ENCODE results near the gene SHANK1.

The SHANK1 gene

DNA sequence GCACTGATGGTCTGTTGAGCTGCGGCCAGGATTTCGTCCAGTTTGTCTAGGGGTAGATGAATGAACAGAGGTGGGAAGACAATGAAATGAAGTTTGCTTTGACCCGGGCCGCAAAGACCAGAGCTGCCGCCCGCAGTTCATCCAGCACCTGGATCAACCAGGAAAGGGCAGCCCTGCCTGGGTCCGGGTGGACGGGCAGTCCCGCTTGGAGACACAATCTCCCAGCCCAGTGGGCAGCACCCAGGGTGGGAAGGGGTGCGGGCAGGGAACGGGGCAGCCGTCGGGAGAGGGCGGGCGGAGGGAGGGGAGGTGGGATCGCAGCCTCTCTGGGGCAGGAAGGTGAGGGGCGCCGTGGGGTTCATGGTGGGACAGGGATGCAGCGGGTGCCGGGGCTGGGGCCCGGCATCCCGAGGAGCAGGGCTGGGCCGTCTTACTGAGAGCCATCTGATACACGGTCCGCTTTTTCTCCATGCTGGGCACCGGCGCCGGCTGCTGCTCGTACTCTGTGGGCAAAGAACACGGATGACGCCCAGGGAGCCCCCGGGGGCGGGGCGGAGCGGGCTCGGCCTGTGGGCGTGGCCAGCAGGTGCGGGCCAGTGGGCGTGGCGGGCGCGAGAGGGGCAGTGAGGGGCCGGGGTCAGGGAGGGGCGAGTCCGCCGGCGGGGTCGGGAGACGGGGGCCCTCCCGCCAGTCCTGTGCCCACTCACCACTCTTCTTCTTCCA lies 33.1 kb downstream of the SHANK1 start:
- peaks cover 11% of the 10 kb centered on the region; the same call in 1 of the 2 replicates for H3K27me3 ChIP-seq (ENCODE audit: insufficient read depth, low read depth)
- TF ChIP-seq, protein P1, sequence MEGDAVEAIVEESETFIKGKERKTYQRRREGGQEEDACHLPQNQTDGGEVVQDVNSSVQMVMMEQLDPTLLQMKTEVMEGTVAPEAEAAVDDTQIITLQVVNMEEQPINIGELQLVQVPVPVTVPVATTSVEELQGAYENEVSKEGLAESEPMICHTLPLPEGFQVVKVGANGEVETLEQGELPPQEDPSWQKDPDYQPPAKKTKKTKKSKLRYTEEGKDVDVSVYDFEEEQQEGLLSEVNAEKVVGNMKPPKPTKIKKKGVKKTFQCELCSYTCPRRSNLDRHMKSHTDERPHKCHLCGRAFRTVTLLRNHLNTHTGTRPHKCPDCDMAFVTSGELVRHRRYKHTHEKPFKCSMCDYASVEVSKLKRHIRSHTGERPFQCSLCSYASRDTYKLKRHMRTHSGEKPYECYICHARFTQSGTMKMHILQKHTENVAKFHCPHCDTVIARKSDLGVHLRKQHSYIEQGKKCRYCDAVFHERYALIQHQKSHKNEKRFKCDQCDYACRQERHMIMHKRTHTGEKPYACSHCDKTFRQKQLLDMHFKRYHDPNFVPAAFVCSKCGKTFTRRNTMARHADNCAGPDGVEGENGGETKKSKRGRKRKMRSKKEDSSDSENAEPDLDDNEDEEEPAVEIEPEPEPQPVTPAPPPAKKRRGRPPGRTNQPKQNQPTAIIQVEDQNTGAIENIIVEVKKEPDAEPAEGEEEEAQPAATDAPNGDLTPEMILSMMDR (conservative IDR thresholded peaks at IDR 0.05; ENCODE audit: low read depth, low read length), result no peak

DNA sequence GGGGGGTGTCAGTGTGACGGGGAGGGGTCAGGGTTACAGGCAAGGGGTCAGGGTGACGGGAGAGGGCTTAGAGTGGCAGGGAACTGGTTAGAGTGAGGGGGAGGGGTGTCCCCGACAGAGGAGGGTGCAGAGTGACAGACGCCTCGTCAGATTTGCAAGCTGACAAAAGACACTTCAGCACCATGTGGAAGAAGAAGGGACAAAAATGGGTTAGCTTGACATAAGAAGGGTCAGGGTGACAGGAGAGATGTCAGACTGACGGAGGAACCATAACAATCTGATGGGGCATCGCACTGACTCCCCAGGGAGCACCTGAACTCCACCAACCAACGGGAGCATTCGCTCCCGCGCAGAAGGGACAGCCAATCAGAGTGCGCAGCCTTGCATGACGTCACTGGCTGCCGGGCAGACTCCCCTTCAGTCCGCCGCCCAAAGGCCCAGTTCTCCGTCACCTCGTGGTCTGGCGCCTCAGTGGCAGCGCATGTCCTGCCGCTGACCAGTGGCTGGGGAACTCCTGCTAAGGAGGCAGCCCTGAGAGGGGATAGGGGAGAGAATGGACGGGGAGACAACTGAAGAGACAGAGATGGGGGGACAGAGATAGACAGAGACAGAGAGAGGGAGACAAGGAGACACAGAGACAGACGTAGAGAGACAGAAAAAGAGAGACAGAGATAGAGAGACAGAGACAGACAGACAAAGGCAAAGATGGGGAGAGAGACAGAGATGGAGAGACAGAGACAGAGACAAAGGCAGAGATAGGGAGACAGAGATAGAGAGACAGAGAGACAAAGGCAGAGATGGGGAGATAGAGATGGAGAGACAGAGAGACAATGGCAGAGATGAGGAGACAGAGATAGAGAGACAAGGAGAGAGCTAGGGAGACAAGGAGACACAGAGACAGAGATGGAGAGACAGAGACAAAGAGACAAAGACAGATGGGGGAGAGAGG lies 40.2 kb downstream of the SHANK1 start:
- Histone ChIP-seq H3K9ac (no peak overlapping the region), H3K4me2 (no peak overlapping the region), H2AFZ (ENCODE audit: low read depth) (no peak overlapping the region), H3K4me3 (IDR thresholded peaks at IDR 0.05; ENCODE audit: insufficient read depth, low read depth, low read length) (no peak overlapping the region), H3K4me1 (ENCODE audit: low read depth, poor library complexity, severe bottlenecking) (no peaks in the 10 kb centered on the region), H3K79me2 (ENCODE audit: insufficient read depth, low read depth) (no peaks in the 10 kb centered on the region), H3K27me3 (ENCODE audit: insufficient read depth, low read depth) (peaks cover 12% of the 10 kb centered on the region; the same call in 1 of the 2 replicates), H3K27ac (no peak overlapping the region), H3K36me3 (ENCODE audit: insufficient read depth) (no peaks in the 10 kb centered on the region), H4K20me1 (ENCODE audit: insufficient read depth) (no peaks in the 10 kb centered on the region)
- TF ChIP-seq, protein P1 (conservative IDR thresholded peaks at IDR 0.05; ENCODE audit: low read depth, low read length), result no peak

More for the DNA sequence above, 33.1 kb downstream of the SHANK1 start:
- no peaks in the 10 kb centered on the region for H3K4me1 ChIP-seq (ENCODE audit: low read depth, poor library complexity, severe bottlenecking)
- H4K20me1 ChIP-seq (ENCODE audit: insufficient read depth), result no peaks in the 10 kb centered on the region
- no peak overlapping the region for H3K27ac ChIP-seq
- no peaks in the 10 kb centered on the region for H3K36me3 ChIP-seq (ENCODE audit: insufficient read depth)
- H3K79me2 ChIP-seq (ENCODE audit: insufficient read depth, low read depth), result no peaks in the 10 kb centered on the region
- H3K9ac ChIP-seq, result no peak overlapping the region
- H2AFZ ChIP-seq (ENCODE audit: low read depth), result no peak overlapping the region
- H3K4me2 ChIP-seq, result no peak overlapping the region
- H3K4me3 ChIP-seq (IDR thresholded peaks at IDR 0.05; ENCODE audit: insufficient read depth, low read depth, low read length), result no peak overlapping the region

DNA sequence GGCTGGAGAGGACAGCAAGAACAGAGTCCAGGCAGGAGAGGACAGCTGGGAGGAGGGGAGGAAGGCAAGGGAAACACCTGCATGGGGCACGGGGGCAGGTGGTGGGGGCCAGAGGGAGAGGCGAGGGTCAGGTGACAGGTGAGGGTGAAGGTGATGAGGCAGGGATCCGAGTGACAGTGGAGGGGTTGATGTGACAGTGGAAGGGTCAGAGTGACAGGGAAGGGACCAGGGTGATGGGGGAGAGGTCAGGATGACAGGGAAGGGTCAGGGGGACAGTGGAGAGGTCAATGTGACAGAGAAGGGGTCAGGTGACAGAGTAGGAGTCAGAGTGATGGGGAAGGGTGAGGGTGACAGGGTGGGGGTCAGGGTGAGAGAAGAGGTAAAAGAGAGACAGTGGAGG lies 41.3 kb downstream of the SHANK1 start:
- TF ChIP-seq, protein P1 (conservative IDR thresholded peaks at IDR 0.05; ENCODE audit: low read depth, low read length), result no peak
- Histone ChIP-seq H3K79me2 (ENCODE audit: insufficient read depth, low read depth) (no peaks in the 10 kb centered on the region), H4K20me1 (ENCODE audit: insufficient read depth) (no peaks in the 10 kb centered on the region), H3K27ac (no peak overlapping the region), H3K4me3 (IDR thresholded peaks at IDR 0.05; ENCODE audit: insufficient read depth, low read depth, low read length) (no peak overlapping the region), H2AFZ (ENCODE audit: low read depth) (no peak overlapping the region), H3K27me3 (ENCODE audit: insufficient read depth, low read depth) (peaks cover 8% of the 10 kb centered on the region; the same call in 1 of the 2 replicates), H3K9ac (no peak overlapping the region), H3K4me1 (ENCODE audit: low read depth, poor library complexity, severe bottlenecking) (no peaks in the 10 kb centered on the region), H3K36me3 (ENCODE audit: insufficient read depth) (no peaks in the 10 kb centered on the region), H3K4me2 (no peak overlapping the region)

DNA sequence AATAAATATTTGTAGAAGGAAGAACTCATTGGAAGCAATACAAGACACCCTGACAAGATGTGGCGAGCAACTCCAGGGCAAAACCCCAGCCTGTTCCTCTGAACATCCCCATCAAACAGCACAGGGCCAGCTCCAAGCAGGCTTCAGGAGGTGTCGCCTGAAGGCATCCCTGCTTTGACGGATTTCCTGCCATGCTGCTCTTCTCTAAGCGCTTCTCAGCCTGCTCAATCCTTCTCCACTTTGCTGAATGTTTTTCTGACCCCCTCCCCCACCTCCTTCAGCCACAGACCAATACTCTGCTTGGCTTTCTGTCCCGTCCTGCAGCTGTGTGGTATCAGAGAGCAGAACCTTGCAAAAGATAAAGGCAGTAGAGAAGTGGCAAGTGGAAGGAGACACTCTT lies 42.0 kb downstream of the SHANK1 start:
- no peak overlapping the region for H3K27ac ChIP-seq
- H3K9ac ChIP-seq, result no peak overlapping the region
- H3K4me1 ChIP-seq (ENCODE audit: low read depth, poor library complexity, severe bottlenecking), result no peaks in the 10 kb centered on the region
- H2AFZ ChIP-seq (ENCODE audit: low read depth), result no peak overlapping the region
- TF ChIP-seq, protein P1 (conservative IDR thresholded peaks at IDR 0.05; ENCODE audit: low read depth, low read length), result no peak
- no peak overlapping the region for H3K4me2 ChIP-seq
- no peaks in the 10 kb centered on the region for H3K79me2 ChIP-seq (ENCODE audit: insufficient read depth, low read depth)
- no peaks in the 10 kb centered on the region for H3K36me3 ChIP-seq (ENCODE audit: insufficient read depth)
- H3K27me3 ChIP-seq (ENCODE audit: insufficient read depth, low read depth), result peaks cover 4% of the 10 kb centered on the region; the same call in 1 of the 2 replicates
- H4K20me1 ChIP-seq (ENCODE audit: insufficient read depth), result no peaks in the 10 kb centered on the region
- H3K4me3 ChIP-seq (IDR thresholded peaks at IDR 0.05; ENCODE audit: insufficient read depth, low read depth, low read length), result no peak overlapping the region

All from KMS-11 (cell line).